Activated T-cell treated with anti-CD3 and anti-CD28 coated beads, Interleukin-2, amount 50 U/mL, for 4 hours (primary cell): ENCODE results near the gene TM4SF5. TPM values are rescaled to one million over a fixed set of nuclear protein-coding genes. Genes with fewer than 3 reads are reported as not detected.
"Not testable (repeated sequence)": the region's sequence is repeated elsewhere in the genome, so short reads cannot be mapped to it uniquely, and the experiment has no call there.

Experiments
- ATAC-seq, 2 donors: fragments of 200-7000 bp; cut with Tn5 transposase; one replicate each; pipeline ENCODE4 v1.10.0; 2021
- DNase-seq: peaks from one replicate; pipeline ENCODE4 v3.0.0-alpha.2; 2020
- H3K27me3 Mint-ChIP-seq: one replicate; pipeline ENCODE4 v1.8.0; 2021; ENCODE audit warnings: low read depth, mixed read lengths
- H3K36me3 Mint-ChIP-seq: one replicate; pipeline ENCODE4 v1.8.0; 2022; ENCODE audit warnings: mixed read lengths; ENCODE audit not compliant: insufficient read depth
- H3K4me1 Mint-ChIP-seq: one replicate; pipeline ENCODE4 v1.8.0; 2021; ENCODE audit warnings: low read depth, mixed read lengths
- H3K4me3 Mint-ChIP-seq: one replicate; pipeline ENCODE4 v1.8.0; 2021; ENCODE audit warnings: mild to moderate bottlenecking, moderate library complexity, mixed read lengths
- H3K9me3 Mint-ChIP-seq: one replicate; pipeline ENCODE4 v1.8.0; 2021; ENCODE audit warnings: mixed read lengths
- total RNA-seq, 3 donors: library from RNA; stranded (reverse); gene quantifications; one replicate each; pipeline ENCODE4 v1.2.1, GENCODE V29; 2021

The TM4SF5 gene
- total RNA-seq, 3 donors from 2014 or later: not detected

DNA sequence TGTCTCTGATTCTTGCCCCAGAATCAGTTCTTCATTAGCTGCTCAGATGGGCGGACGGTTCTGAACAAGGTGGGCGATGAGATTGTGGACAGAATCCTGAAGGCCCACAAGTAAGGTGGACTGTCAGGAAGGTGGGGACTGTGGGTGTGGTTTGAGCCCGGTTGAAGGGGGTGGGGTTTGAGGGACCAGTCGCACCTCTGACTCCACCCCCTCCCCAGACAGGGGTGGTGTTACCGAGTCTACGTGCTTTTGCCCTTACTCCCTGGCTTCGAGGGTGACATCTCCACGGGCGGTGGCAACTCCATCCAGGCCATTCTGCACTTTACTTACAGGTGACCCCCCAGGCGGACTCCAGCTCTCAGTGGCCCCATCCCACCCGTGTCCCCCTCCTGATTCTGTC lies 46.6 kb downstream of the TM4SF5 start:
- Mint-ChIP-seq H3K27me3 (no peaks in the 10 kb centered on the region), H3K4me1 (no peaks in the 10 kb centered on the region), H3K4me3 (no peak overlapping the region), H3K36me3 (peaks cover 6% of the 10 kb centered on the region), H3K9me3 (no peaks in the 10 kb centered on the region)
- ATAC-seq (no peak), DNase-seq (no peak)

DNA sequence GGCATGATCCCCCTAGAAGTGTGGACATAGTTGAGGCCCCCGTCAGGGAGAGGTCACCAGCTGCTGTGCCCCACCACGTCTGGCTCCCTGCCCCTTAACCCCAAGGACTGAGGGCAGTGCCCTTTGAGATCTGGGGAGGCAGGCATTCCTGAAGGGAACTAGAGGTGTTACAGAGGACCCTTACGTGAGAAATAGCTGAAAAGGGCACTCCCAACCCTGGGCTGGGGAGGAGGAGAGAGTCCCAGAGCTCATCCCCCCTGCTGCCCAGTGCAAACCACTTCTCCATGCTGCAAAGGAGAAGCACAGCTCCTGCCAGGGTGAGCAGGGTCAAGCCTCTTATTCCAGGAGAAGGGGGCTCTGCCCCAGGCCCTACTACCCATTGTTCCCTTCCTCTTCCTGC lies 51.1 kb downstream of the TM4SF5 start:
- H3K9me3 Mint-ChIP-seq: no peaks in the 10 kb centered on the region
- no peak for ATAC-seq
- no peaks in the 10 kb centered on the region for H3K27me3 Mint-ChIP-seq
- peaks cover 4% of the 10 kb centered on the region for H3K36me3 Mint-ChIP-seq
- no peaks in the 10 kb centered on the region for H3K4me1 Mint-ChIP-seq
- no peak for DNase-seq
- no peak overlapping the region for H3K4me3 Mint-ChIP-seq

DNA sequence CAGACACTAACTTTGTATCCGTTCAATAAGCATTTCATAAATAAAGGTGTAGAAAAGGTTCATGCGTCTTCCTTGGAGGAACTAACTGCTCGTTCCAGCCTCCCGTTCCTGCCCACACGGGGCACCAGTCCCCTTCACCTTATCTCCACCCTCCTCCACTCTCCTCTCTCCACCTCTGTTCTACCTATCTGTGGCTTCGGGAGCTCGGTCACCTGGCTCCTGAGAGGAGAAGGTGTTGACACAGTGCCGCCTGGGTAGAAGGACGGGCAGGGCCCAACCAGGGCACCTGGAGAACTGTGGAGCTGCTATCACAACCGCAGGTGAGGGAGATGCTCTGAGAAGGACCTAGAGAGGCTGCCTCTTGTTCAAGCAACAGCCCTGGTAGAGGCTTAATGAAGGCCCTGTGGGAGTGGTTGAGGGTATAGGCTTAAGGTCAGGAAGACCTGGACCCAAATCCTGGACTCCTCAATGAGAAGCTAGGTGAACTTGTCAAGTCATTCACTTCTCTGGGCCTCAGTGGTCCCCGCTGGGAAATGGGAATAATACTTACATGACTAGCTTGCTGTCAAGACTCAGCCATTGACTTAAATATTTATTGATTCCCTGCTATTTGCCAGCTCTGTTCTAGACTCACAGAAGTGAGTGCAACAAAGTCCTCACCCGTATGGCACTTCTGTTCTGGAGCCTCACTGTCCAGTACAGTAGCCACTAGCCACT lies 51.8 kb downstream of the TM4SF5 start:
- Mint-ChIP-seq H3K9me3 (no peaks in the 10 kb centered on the region), H3K4me1 (no peaks in the 10 kb centered on the region), H3K27me3 (no peaks in the 10 kb centered on the region), H3K36me3 (peaks cover 4% of the 10 kb centered on the region), H3K4me3 (no peak overlapping the region)
- no peak for ATAC-seq
- DNase-seq: no peak

DNA sequence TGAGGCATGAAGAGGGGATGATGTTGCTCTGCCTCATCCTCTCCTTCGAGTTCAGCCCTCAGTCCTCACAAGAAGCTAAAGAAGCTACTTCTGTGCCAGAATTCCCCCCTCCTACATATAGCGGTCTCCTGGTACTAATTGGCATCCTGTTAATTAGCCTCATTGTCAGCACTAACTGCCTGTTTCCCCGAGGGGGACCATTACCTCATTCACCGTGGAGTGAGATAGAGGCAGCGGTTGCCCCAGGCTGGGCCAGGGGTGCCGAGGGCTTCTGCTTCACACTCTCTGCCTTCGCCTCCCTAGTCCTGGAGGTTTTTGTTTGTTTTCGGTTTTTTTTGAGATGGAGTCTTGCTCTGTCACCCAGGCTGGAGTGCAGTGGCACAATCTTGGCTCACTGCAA lies 55.7 kb downstream of the TM4SF5 start:
- Mint-ChIP-seq H3K4me3 (no peak overlapping the region), H3K4me1 (no peaks in the 10 kb centered on the region), H3K9me3 (no peaks in the 10 kb centered on the region), H3K27me3 (no peaks in the 10 kb centered on the region), H3K36me3 (no peaks in the 10 kb centered on the region)
- ATAC-seq (no peak), DNase-seq (no peak)

DNA sequence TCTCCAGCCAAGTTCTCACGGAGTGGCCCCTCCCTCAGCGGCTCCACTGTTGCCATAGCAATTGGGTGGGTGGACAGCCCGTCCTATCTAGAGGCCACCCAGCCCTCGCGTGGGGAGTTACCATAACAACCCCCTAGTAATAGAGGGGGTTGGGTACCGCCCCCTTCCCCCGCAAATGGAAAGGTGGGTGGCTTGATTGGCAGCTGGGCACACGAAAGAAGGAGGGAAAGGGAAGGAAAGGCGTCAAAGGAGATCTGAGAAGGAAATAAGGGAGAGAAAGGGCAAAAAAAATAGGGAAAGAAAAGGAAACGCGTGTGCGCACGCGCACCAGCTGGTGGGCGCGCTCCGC lies 61.1 kb downstream of the TM4SF5 start:
- not testable (repeated sequence) for DNase-seq, H3K27me3 Mint-ChIP-seq, H3K9me3 Mint-ChIP-seq, H3K36me3 Mint-ChIP-seq
- peak; percentile 15 to 21 for ATAC-seq
- H3K4me1 Mint-ChIP-seq: peaks cover 31% of the 10 kb centered on the region
- peak overlapping the region; percentile 87 for H3K4me3 Mint-ChIP-seq

Other genes with a start within 250 kb of the TM4SF5 start
- 100 to 1,000 TPM; 261 to 278 (median 263) TPM for gene MYBBP1A, start 216.5 kb upstream of the TM4SF5 start, total RNA-seq
- gene GGT6, start 211.3 kb upstream of the TM4SF5 start, total RNA-seq: not detected
- gene SMTNL2, start 187.4 kb upstream of the TM4SF5 start, total RNA-seq: not detected
- gene ALOX15, start 130.2 kb upstream of the TM4SF5 start, total RNA-seq: not detected
- gene PELP1, start 67.7 kb upstream of the TM4SF5 start, total RNA-seq: 100 to 1,000 TPM; 163 to 189 (median 188) TPM
- gene ARRB2, start 61.3 kb upstream of the TM4SF5 start, total RNA-seq: 10 to 100 TPM; 89.7 to 99.4 (median 94.7) TPM
- 10 to 100 TPM; 19.6 to 21.6 (median 20.6) TPM for gene MED11, start 40.5 kb upstream of the TM4SF5 start, total RNA-seq
- gene ZMYND15, start 32.1 kb upstream of the TM4SF5 start, total RNA-seq: under 1 TPM in 1 of 3 donors, not detected in 2; 0.13 TPM
- gene CXCL16, start 32.0 kb upstream of the TM4SF5 start, total RNA-seq: 1 to 10 TPM in 2 of 3 donors, under 1 TPM in 1; 0.76 to 1.5 (median 1.3) TPM
- gene VMO1, start 14.5 kb downstream of the TM4SF5 start, total RNA-seq: under 1 TPM in 1 of 3 donors, not detected in 2; 0.33 TPM
- not detected for gene GLTPD2, start 17.1 kb downstream of the TM4SF5 start, total RNA-seq
- gene PSMB6, start 24.3 kb downstream of the TM4SF5 start, total RNA-seq: 100 to 1,000 TPM; 283 to 292 (median 291) TPM
- 10 to 100 TPM in 1 of 3 donors, 1 to 10 TPM in 2; 6.5 to 12.6 (median 8.9) TPM for gene PLD2, start 35.3 kb downstream of the TM4SF5 start, total RNA-seq
- gene MINK1, start 61.5 kb downstream of the TM4SF5 start, total RNA-seq: 10 to 100 TPM; 43.3 to 51.5 (median 45.1) TPM
- gene C17orf107, start 127.7 kb downstream of the TM4SF5 start, total RNA-seq: 1 to 10 TPM; 1.5 to 3.6 (median 2.7) TPM
- under 1 TPM; 0.18 to 0.71 (median 0.35) TPM for gene CHRNE, start 131.2 kb downstream of the TM4SF5 start, total RNA-seq
- under 1 TPM; 0.21 to 0.49 (median 0.25) TPM for gene GP1BA, start 160.4 kb downstream of the TM4SF5 start, total RNA-seq
- gene SLC25A11, start 168.2 kb downstream of the TM4SF5 start, total RNA-seq: 100 to 1,000 TPM in 1 of 3 donors, 10 to 100 TPM in 2; 89.7 to 102 (median 98.1) TPM
- gene RNF167, start 168.4 kb downstream of the TM4SF5 start, total RNA-seq: 100 to 1,000 TPM; 121 to 140 (median 129) TPM
- gene PFN1, start 176.6 kb downstream of the TM4SF5 start, total RNA-seq: 1,000 to 10,000 TPM; 1,652 to 1,716 (median 1,674) TPM
- gene ENO3, start 179.2 kb downstream of the TM4SF5 start, total RNA-seq: 10 to 100 TPM; 25.8 to 26.9 (median 26.0) TPM
- 10 to 100 TPM; 47.7 to 67.4 (median 56.9) TPM for gene SPAG7, start 195.9 kb downstream of the TM4SF5 start, total RNA-seq
- 100 to 1,000 TPM in 2 of 3 donors, 10 to 100 TPM in 1; 87.8 to 141 (median 101) TPM for gene CAMTA2, start 215.8 kb downstream of the TM4SF5 start, total RNA-seq
- gene INCA1, start 225.6 kb downstream of the TM4SF5 start, total RNA-seq: under 1 TPM in 2 of 3 donors, not detected in 1; 0.16 to 0.30 TPM
- gene KIF1C, start 226.1 kb downstream of the TM4SF5 start, total RNA-seq: 10 to 100 TPM; 42.7 to 49.9 (median 49.4) TPM